ENCODE results near the gene SCNN1G. TPM values are rescaled to one million over a fixed set of nuclear protein-coding genes. Genes with fewer than 3 reads are reported as not detected.
A peak's percentile ranks its signal among the peaks of the same experiment; 100 is the strongest.
"Not testable (repeated sequence)": the region's sequence is repeated elsewhere in the genome, so short reads cannot be mapped to it uniquely, and the experiment has no call there.

The SCNN1G gene
- total RNA-seq, 4 donors from 2014 or later = 3.4 to 6.5 (median 5.6) TPM

DNA sequence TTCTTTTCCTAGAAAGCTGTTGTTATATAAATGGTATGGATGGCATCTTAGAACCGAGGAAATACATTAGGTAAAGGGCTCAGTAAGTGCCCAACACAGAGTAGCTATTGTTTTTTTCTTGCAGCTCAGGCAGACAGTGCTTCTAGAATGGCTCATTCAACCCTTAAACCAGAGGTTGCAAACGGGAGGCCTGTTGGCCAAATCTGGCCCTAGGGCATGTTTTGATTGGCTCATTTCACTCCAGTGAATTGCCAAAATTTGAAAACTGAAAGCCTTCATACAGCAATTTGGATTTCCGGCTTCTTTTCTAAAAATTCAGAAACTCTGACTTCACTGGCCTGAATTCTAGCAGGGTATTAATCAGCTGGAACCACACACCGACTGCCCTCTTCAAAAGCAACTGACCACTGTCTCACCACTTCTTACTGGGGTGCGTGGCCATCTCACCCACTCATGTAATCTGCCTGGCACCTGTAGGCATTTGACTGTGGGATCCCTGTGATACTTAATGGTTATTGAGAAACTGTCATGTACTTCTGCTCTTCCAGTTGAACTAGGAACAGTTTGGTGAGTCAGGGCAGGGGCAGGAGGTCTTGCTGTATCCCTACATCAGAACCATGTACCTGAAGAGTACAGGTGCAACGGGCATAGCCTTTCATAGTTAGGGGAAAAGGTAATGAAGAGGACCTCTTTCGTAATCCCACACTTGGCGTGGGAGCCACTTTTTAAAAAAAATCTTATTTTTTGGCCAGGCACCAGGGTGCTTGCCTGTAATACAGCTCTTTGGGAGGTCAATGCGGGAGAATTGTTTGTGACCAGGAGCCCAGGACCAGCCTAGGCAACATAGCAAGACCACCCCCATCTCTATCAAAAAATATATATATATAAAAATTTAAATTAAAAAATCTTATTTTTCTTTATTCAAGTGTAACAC, 66.0 kb downstream of the SCNN1G start:
- 22 to 25% methylated on average over 9 of the region's 9 CpGs for WGBS, 2 donors
- peaks cover 26 to 35% of the 10 kb centered on the region in 2 donors for H3K4me1 ChIP-seq
- H3K9me3 ChIP-seq = no peaks in the 10 kb centered on the region
- H3K36me3 ChIP-seq = no peaks in the 10 kb centered on the region
- H3K27ac ChIP-seq = peak overlapping the region; percentile 56 to 65 (median 58)
- intact Hi-C loops (cut with DNase I) = no loop called here
- no peaks in the 10 kb centered on the region for H3K27me3 ChIP-seq
- TF ChIP-seq CTCF (IDR thresholded peaks at IDR 0.05) (no peak), POLR2A (IDR thresholded peaks at IDR 0.05) (no peak)
- DNase-seq = peak; percentile 39 to 44
- no peak overlapping the region for H3K4me3 ChIP-seq (replicated peaks in 1 of 3)

DNA sequence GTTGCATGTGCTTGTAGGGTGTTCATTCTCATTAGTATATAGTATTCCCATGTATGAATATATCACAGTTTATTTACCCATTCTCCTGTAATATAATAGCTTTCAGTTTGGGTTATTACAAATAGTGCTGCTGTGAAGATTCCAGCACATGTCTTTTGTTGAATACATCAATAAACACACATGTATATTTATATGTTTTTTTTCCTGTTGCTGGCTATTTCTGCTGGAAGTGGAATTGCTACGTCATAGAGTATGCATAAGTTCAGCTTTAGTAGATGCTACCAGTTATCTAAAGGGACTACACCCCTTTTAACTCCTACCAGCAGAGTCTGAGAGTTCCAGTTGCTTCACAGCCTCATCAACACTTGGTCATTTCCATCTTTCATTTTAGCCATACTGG, 67.3 kb downstream of the SCNN1G start:
- peaks cover 26 to 35% of the 10 kb centered on the region in 2 donors for H3K4me1 ChIP-seq
- TF ChIP-seq POLR2A (IDR thresholded peaks at IDR 0.05) = no peak
- no peak for TF ChIP-seq CTCF (IDR thresholded peaks at IDR 0.05)
- H3K27me3 ChIP-seq = no peaks in the 10 kb centered on the region
- DNase-seq = no peak
- WGBS, 2 donors = 86 to 92% methylated on average over 1 of the region's 1 CpG
- H3K4me3 ChIP-seq (replicated peaks in 1 of 3) = no peak overlapping the region
- intact Hi-C loops (cut with DNase I) = no loop called here
- H3K27ac ChIP-seq = no peak overlapping the region
- H3K36me3 ChIP-seq = no peaks in the 10 kb centered on the region
- no peaks in the 10 kb centered on the region for H3K9me3 ChIP-seq

DNA sequence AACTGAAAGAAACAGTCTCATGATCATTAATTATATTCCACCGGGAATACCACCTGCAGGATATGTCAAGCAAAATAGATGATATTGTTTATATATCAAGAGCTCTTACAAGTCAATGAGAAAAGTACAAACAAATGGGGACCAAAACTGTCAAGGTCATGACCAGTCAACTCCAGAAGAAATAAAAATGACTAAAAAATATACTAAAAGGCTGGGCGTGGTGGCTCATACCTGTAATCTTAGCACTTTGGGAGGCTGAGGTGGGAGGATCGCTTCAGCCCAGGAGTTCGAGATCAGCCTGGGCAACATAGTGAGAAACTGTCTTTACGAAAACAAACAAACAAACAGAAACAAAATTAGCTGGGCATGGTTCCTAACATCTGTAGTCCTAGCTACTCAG, 69.8 kb downstream of the SCNN1G start:
- 93 to 95% methylated on average over 5 of the region's 5 CpGs for WGBS, 2 donors

DNA sequence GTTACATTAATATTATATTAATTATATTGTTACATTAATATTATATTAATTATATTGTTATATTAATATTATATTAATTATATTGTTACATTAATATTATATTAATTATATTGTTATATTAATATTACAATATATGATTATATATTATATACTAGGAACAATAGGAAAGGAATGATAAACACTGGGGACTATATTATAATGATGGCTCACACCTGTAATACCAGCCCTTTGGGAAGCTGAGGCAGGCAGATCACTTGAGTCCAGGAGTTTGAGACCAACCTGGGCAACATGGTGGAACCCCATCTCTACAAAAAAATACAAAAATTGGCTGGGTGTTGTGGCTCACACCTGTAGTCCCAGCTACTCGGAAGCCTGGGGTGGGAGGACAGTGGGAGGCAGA, 71.1 kb downstream of the SCNN1G start:
- 87 to 94% methylated on average over 1 of the region's 1 CpG for WGBS, 2 donors
- H3K4me3 ChIP-seq (replicated peaks in 1 of 3); H3K27me3 ChIP-seq; H3K9me3 ChIP-seq; H3K27ac ChIP-seq; DNase-seq; intact Hi-C loops (cut with DNase I); H3K4me1 ChIP-seq; H3K36me3 ChIP-seq: not testable (repeated sequence)

More for the DNA sequence above, 69.8 kb downstream of the SCNN1G start:
- H3K4me1 ChIP-seq = peaks cover 17 to 19% of the 10 kb centered on the region in 2 donors
- no peak for DNase-seq
- no peak overlapping the region for H3K4me3 ChIP-seq (replicated peaks in 1 of 3)
- no peaks in the 10 kb centered on the region for H3K9me3 ChIP-seq
- no peak overlapping the region for H3K27ac ChIP-seq
- TF ChIP-seq POLR2A (IDR thresholded peaks at IDR 0.05) = no peak
- no peak for TF ChIP-seq CTCF (IDR thresholded peaks at IDR 0.05)
- H3K27me3 ChIP-seq = no peaks in the 10 kb centered on the region
- no peaks in the 10 kb centered on the region for H3K36me3 ChIP-seq
- intact Hi-C loops (cut with DNase I) = no loop called here

DNA sequence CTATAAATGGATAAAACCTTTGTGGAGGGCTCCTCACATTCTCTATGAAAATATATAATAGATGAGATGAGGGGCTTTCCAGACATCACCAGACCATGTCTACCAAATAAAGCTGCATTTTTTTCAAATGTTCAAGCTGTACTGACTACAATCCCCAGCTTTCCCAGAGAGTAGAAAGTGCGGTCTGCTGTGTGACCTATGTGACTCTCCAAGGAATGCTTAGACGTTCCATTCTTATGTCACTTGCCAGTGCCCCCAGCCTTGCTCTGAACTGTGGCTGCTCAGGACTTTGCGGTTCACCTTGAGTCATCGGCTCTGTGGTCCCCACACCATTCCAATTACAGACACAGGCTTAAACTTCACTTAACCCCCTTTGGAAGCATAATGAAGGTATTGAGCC, 71.8 kb downstream of the SCNN1G start:
- Histone ChIP-seq H3K27me3 (no peaks in the 10 kb centered on the region), H3K36me3 (no peaks in the 10 kb centered on the region), H3K9me3 (no peaks in the 10 kb centered on the region), H3K27ac (no peak overlapping the region), H3K4me3 (replicated peaks in 1 of 3) (no peak overlapping the region), H3K4me1 (no peaks in the 10 kb centered on the region)
- intact Hi-C loops (cut with DNase I) = no loop called here
- no peak for TF ChIP-seq POLR2A (IDR thresholded peaks at IDR 0.05)
- no peak for TF ChIP-seq CTCF (IDR thresholded peaks at IDR 0.05)
- no peak for DNase-seq
- WGBS, 2 donors = 43 to 62% methylated on average over 4 of the region's 4 CpGs
